GM18519 (cell line): ENCODE measurements around the gene DLG2.
"Not testable (repeated sequence)": the region's sequence is repeated elsewhere in the genome, so short reads cannot be mapped to it uniquely, and the experiment has no call there.

Experiments
- ATAC-seq: cut with Tn5 transposase; IDR thresholded peaks from one replicate; pipeline ENCODE4 v1.9.1; 2021; ENCODE audit warnings: mild to moderate bottlenecking, moderate library complexity; ENCODE audit not compliant: unreplicated experiment, low FRiP score

DLG2 gene

DNA sequence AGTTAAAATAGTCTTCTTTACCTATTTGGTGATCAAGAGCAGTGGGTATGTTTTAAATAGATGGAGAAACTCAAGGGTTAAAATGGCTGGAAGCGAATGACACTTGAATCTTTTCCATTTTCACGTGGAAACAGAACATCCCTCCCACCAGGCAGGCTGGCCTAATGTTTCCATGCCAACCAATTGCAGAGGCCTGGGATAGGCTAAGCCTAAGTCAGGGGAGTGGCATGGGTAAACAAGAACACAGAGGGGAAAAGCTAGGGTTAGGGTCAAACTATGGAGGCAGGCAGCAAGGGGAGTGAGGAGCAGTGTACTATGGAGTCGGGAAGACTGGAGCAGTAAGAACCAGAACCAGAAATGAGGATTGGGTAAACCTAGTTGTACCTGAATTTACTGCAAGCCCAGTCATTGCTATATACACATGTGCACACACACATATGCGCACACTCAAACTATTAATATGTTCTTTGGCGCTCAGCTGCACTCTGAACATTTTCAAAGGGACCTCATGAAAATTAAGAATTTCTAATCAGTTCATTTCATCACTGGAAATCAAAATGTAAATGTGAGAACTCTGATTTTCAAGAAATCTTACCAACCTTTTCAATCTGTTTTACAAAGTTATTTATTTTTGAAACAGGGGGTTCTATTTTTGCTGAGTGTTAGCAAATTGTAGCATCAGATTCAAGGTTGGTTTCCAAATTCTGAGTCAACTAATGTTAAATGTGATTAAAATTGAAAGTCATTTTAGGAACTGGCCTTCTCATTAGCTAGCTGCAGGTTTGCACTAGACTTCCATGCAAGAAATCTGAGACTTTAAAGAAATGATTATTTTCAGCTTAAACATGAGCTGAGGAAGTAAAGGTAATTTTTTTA, 2014.0 kb downstream of the DLG2 start:
- ATAC-seq, result peak; percentile 92

DNA sequence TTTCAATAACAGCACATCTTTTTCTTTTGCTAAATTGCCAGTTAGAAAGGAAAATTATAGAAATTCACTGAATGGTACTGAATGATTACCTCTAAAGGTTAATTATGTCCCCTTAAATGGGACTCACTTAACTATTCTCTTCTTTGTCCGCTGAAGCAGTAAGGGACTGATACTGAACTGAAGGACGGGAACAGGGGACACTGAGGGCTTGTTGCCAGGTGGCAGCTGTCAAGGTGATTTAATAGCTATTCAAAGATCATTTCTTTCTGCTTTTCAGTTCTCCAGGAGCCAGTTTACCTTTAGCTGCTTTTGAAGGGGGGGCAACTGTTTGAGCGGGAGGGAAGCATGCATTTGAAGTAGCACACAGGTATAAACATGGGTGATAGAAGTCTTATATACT, 2015.5 kb downstream of the DLG2 start:
- no peak for ATAC-seq

DNA sequence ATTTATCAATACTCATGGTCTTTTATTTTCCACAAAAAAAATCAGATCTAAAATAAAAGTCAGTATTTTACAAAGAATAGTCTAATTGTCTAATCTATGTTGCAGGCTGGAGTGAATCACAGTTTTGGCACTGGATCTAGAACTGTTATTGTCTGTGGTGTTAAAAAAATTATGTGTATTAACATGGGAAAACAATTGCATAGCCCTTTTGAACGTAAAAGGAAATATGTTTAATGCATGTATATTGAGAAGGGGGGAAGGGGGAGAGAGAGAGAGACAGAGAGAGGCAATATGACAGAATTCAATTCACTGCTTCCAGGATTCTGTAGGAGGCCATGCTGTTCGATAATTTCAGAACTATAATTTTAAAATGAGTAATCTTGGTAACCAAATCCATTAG, 2016.1 kb downstream of the DLG2 start:
- no peak for ATAC-seq

GRCh38 chr11:83609191-83609590, 2018.0 kb downstream of the DLG2 start:
- ATAC-seq, result no peak

GRCh38 chr11:83608571-83608970, 2018.6 kb downstream of the DLG2 start:
- ATAC-seq, result no peak

GRCh38 chr11:83601914-83602527, 2025.1 kb downstream of the DLG2 start:
- ATAC-seq, result no peak

DNA sequence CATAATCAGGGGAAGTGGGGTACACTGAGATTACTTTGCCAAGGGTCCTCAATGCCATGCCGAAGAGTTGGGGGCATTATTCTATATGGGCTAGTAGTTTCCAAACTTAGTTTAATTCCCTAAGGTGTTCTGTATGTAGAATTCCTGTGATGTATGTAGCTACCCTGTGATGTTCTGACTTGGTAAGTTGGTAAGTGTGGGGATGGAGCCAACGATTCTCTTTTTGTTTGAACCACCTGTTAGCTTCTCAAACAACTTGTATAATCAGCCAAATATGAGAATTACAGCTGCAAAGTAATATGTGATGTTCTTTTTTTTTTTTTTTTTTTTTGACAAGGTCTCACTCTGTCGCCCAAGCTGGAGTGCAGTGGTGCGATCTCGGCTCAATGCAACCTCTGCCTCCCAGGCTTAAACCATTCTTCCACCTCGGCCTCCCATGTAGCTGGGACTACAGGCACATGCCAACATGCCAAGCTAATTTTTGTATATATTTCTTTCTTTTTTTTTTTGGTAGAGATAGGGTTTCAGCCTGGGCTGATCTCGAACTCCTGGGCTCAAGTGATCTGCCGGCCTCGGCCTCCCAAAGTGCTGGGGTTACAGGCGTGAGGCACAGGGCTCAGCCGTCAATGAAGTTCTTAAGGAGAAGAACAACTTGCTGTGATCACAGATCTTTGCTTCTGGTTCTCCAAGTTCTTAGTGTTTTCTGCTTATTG, 2025.8 kb downstream of the DLG2 start:
- no peak for ATAC-seq

- ATAC-seq, result no peak
These were observed 2026.5 kb downstream of the DLG2 start for GRCh38 chr11:83600661-83601060.

GRCh38 chr11:83599066-83599465, 2028.1 kb downstream of the DLG2 start:
- ATAC-seq, result no peak

DNA sequence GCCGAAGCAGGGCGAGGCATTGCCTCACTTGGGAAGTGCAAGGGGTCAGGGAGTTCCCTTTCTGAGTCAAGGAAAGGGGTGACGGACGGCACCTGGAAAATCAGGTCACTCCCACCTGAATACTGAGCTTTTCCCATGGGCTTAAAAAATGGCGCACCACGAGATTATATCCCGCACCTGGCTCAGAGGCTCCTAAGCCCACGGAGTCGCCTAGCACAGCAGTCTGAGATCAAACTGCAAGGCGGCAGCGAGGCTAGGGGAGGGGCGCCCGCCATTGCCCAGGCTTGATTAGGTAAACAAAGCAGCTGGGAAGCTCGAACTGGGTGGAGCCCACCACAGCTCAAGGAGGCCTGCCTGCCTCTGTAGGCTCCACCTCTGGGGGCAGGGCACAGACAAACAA, 2039.3 kb downstream of the DLG2 start:
- not testable (repeated sequence) for ATAC-seq

GRCh38 chr11:83583757-83584366, 2043.3 kb downstream of the DLG2 start:
- peak; percentile 97 for ATAC-seq

GRCh38 chr11:83574519-83574918, 2052.6 kb downstream of the DLG2 start:
- ATAC-seq, result no peak

GRCh38 chr11:83572581-83573496, 2054.3 kb downstream of the DLG2 start:
- ATAC-seq, result no peak

DNA sequence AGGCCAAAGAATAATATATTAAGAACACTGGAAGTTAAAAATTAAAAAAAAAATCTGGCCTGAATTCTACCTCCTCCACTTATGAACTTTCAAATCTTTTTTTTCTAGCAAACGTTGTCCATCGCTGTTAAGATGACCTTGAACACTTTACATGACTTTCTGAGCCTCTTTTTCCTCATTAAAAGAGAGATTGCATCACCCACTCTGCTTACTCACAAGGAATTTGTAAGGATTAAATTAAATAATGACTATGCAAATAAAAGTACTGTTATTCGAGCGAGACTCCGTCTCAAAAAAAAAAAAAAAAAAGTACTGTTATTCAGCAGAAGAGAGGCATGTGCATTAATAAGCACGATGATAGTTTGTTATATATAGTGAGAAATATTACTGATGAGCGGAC, 2055.8 kb downstream of the DLG2 start:
- no peak for ATAC-seq

GRCh38 chr11:83569134-83569805, 2057.9 kb downstream of the DLG2 start:
- ATAC-seq, result no peak

DNA sequence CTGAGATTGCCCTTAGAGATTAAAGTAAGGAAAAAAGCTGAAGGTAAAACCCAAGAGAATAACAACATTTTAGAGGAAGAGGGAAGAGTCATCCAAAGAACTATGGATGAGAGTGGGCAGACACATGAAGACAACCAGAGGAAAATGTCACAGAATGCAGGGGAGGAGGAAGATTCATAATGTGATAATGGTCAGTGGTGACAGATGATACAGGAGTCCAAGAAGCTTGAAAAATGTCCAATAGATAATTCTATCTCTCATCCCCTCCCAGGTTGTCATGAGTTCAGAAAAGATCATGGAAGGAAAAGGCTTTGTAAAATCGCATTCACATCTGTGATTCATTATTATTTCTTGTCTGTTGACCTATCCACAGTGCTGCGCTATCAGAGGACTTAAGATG, 2058.6 kb downstream of the DLG2 start:
- ATAC-seq, result no peak

DNA sequence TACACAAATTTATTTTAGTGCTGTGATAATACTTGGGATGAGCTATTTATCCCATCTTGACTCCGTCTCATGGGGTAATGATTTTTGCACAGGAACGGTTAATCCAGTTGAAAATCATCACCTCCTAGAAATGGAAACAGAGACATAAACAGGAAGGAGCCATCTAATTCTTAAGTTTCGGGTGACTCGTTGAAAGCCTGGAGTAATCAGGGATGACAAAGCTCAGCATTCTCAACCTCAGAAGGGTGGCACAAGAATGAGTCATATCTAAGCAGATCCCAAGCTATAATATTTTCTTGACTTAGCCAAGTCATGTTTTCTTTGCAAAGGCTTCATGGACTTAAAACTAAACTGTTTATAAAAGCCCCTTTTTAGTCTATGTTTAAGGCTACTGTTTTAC, 2060.2 kb downstream of the DLG2 start:
- ATAC-seq, result no peak

GRCh38 chr11:83564870-83565269, 2062.3 kb downstream of the DLG2 start:
- no peak for ATAC-seq

DNA sequence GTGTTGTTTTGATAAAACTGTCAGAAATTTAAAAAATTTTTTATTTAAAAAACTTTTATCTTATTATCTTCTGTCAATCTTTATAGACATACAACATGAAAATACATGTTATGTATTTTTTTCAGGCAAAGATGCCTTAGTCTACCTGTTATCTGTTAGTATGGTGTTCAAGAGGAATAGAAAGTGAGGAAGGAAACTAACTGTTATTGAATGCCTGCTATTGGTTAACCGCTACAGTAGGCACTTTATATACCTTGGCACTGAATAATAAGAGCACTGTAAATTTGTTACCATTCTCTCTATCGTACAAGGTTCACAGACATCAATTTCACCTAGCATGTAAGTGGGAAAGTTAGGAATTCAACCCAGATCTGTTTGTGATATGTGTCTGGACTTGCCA, 2068.9 kb downstream of the DLG2 start:
- ATAC-seq, result no peak
